GM12892 (cell line): ENCODE data around the gene ZMYND8.

ENCODE experiments used
- POLR2A ChIP-seq: IDR thresholded peaks from 2 replicates; pipeline ENCODE4 v1.6.1; 2011; ENCODE audit warnings: low read depth, low read length, control low read depth
- POLR2AphosphoS5 ChIP-seq: IDR thresholded peaks from 2 replicates; pipeline ENCODE4 v1.6.1; 2011; ENCODE audit warnings: low read depth, low read length, control low read depth
- TAF1 ChIP-seq: IDR thresholded peaks from 2 replicates; pipeline ENCODE4 v1.6.1; 2011; ENCODE audit warnings: low read depth, mild to moderate bottlenecking, control low read depth, low read length, borderline replicate concordance

DNA sequence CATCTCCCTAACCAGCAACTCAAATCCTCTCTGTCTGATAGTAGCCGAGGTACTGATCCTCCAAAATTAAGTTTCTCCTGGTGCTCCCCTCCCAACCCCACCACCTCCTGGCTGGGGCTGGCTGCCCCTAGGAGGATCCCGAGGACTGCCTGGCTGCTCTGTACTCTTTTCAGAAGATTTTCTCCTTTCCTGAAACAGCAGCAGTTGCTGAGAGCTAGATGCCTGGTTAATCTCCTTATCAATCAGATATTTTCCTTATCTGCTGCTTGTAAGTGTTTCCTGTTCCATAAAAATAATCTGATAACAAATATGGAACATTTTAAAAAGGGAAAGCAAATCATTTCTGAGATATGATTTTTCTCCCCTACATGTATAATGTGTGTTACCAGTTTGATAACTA lies 52.8 kb downstream of the ZMYND8 start:
- TF ChIP-seq POLR2AphosphoS5 (no peak), TAF1 (no peak), POLR2A (no peak)
